ENCODE data around the gene RPS24. TPM values are rescaled to one million over a fixed set of nuclear protein-coding genes. Genes with fewer than 3 reads are reported as not detected.
A peak's percentile ranks its signal among the peaks of the same experiment; 100 is the strongest.
"Not testable (repeated sequence)": the region's sequence is repeated elsewhere in the genome, so short reads cannot be mapped to it uniquely, and the experiment has no call there.

RPS24 gene
- total and polyA plus RNA-seq, 3 experiments from 2014 or later: 996 to 1,994 (median 1,808) TPM

GRCh38 chr10:78062296-78062695 is 28.6 kb downstream of the RPS24 start:
- Mint-ChIP-seq H3K27ac (peak overlapping the region in 3 of 8 donors; percentile 57 to 74 (median 70)), H3K4me1 (peaks cover 9 to 18% (median 14%) of the 10 kb centered on the region in 3 donors), H3K27me3 (peaks cover 3 to 12% of the 10 kb centered on the region in 2 donors), H3K4me3 (peak overlapping the region in 1 of 7 donors; percentile 28), H3K9me3 (no peaks in the 10 kb centered on the region), H3K36me3 (peaks cover 0 to 7% (median 0%) of the 10 kb centered on the region in 3 donors)
- Histone ChIP-seq H3K36me3 (ENCODE audit: insufficient read depth, low read length) (no peaks in the 10 kb centered on the region), H3K9me3 (ENCODE audit: low read length) (no peaks in the 10 kb centered on the region), H3K27ac (ENCODE audit: low read depth, low read length) (no peak overlapping the region), H3K27me3 (ENCODE audit: insufficient read depth, low read length, poor library complexity, severe bottlenecking) (no peaks in the 10 kb centered on the region), H3K4me1 (ENCODE audit: insufficient read depth, low read length) (no peaks in the 10 kb centered on the region), H3K4me3 (ENCODE audit: low read length) (no peak overlapping the region)
- ChIA-PET POLR2A (no interaction called here), CTCF (interaction anchor here (1.1 kb wide), 1 partner anchor 1133 kb away, joined by 3 read pairs; no protein-coding TSS in a partner anchor)
- DNase-seq: peak in 2 of 5 donors; percentile 25 to 26

GRCh38 chr10:78063236-78063635 is 29.6 kb downstream of the RPS24 start:
- ChIA-PET CTCF (interaction anchor here (1.1 kb wide), 1 partner anchor 1132 kb away, joined by 3 read pairs; no protein-coding TSS in a partner anchor), POLR2A (no interaction called here)
- Histone ChIP-seq H3K27me3 (ENCODE audit: insufficient read depth, low read length, poor library complexity, severe bottlenecking) (no peaks in the 10 kb centered on the region), H3K9me3 (ENCODE audit: low read length) (no peaks in the 10 kb centered on the region), H3K4me3 (ENCODE audit: low read length) (no peak overlapping the region), H3K27ac (ENCODE audit: low read depth, low read length) (no peak overlapping the region), H3K4me1 (ENCODE audit: insufficient read depth, low read length) (no peaks in the 10 kb centered on the region), H3K36me3 (ENCODE audit: insufficient read depth, low read length) (no peaks in the 10 kb centered on the region)
- DNase-seq: no peak
- no peak overlapping the region for H3K4me3 Mint-ChIP-seq
- peaks cover 0 to 7% (median 0%) of the 10 kb centered on the region in 3 donors for H3K36me3 Mint-ChIP-seq
- peaks cover 9 to 18% (median 14%) of the 10 kb centered on the region in 3 donors for H3K4me1 Mint-ChIP-seq
- H3K9me3 Mint-ChIP-seq: no peaks in the 10 kb centered on the region
- peaks cover 3 to 12% of the 10 kb centered on the region in 2 donors for H3K27me3 Mint-ChIP-seq
- H3K27ac Mint-ChIP-seq: peak overlapping the region in 1 of 8 donors; percentile 17

GRCh38 chr10:78064919-78065318 is 31.3 kb downstream of the RPS24 start:
- CTCF ChIA-PET; H3K9me3 ChIP-seq (ENCODE audit: low read length); H3K27ac Mint-ChIP-seq; H3K27ac ChIP-seq (ENCODE audit: low read depth, low read length); H3K36me3 Mint-ChIP-seq; POLR2A ChIA-PET; H3K27me3 ChIP-seq (ENCODE audit: insufficient read depth, low read length, poor library complexity, severe bottlenecking); H3K4me3 Mint-ChIP-seq; H3K36me3 ChIP-seq (ENCODE audit: insufficient read depth, low read length); H3K4me3 ChIP-seq (ENCODE audit: low read length); H3K9me3 Mint-ChIP-seq; DNase-seq; H3K4me1 ChIP-seq (ENCODE audit: insufficient read depth, low read length): not testable (repeated sequence)
- Mint-ChIP-seq H3K27me3 (peaks cover 3 to 12% of the 10 kb centered on the region in 2 donors), H3K4me1 (peaks cover 9 to 18% (median 14%) of the 10 kb centered on the region in 3 donors)

- no peaks in the 10 kb centered on the region for H3K9me3 ChIP-seq (ENCODE audit: low read length)
- peak overlapping the region in 2 of 8 donors; percentile 2 to 33 for H3K27ac Mint-ChIP-seq
- H3K9me3 Mint-ChIP-seq: no peaks in the 10 kb centered on the region
- H3K4me1 ChIP-seq (ENCODE audit: insufficient read depth, low read length): no peaks in the 10 kb centered on the region
- no peak for DNase-seq
- peaks cover 3 to 12% of the 10 kb centered on the region in 2 donors for H3K27me3 Mint-ChIP-seq
- H3K4me3 Mint-ChIP-seq: no peak overlapping the region
- CTCF ChIA-PET: interaction anchor here (1.2 kb wide), 1 partner anchor 18 kb away, joined by 4 read pairs; no protein-coding TSS in a partner anchor
- no peak overlapping the region for H3K4me3 ChIP-seq (ENCODE audit: low read length)
- H3K27me3 ChIP-seq (ENCODE audit: insufficient read depth, low read length, poor library complexity, severe bottlenecking): no peaks in the 10 kb centered on the region
- H3K27ac ChIP-seq (ENCODE audit: low read depth, low read length): no peak overlapping the region
- H3K4me1 Mint-ChIP-seq: peaks cover 9 to 18% (median 14%) of the 10 kb centered on the region in 3 donors
- no peaks in the 10 kb centered on the region for H3K36me3 ChIP-seq (ENCODE audit: insufficient read depth, low read length)
- H3K36me3 Mint-ChIP-seq: peaks cover 0 to 7% (median 0%) of the 10 kb centered on the region in 3 donors
- POLR2A ChIA-PET: no interaction called here
Measured at GRCh38 chr10:78065611-78066010, 31.9 kb downstream of the RPS24 start.

GRCh38 chr10:78066012-78066411 is 32.3 kb downstream of the RPS24 start:
- POLR2A ChIA-PET: no interaction called here
- H3K9me3 Mint-ChIP-seq: no peaks in the 10 kb centered on the region
- peaks cover 3 to 12% of the 10 kb centered on the region in 2 donors for H3K27me3 Mint-ChIP-seq
- Histone ChIP-seq H3K9me3 (ENCODE audit: low read length) (no peaks in the 10 kb centered on the region), H3K4me1 (ENCODE audit: insufficient read depth, low read length) (no peaks in the 10 kb centered on the region), H3K36me3 (ENCODE audit: insufficient read depth, low read length) (no peaks in the 10 kb centered on the region), H3K27me3 (ENCODE audit: insufficient read depth, low read length, poor library complexity, severe bottlenecking) (no peaks in the 10 kb centered on the region), H3K27ac (ENCODE audit: low read depth, low read length) (no peak overlapping the region), H3K4me3 (ENCODE audit: low read length) (no peak overlapping the region)
- DNase-seq: no peak
- CTCF ChIA-PET: interaction anchor here (1.2 kb wide), 1 partner anchor 19 kb away, joined by 4 read pairs; no protein-coding TSS in a partner anchor
- H3K36me3 Mint-ChIP-seq: peaks cover 0 to 7% (median 0%) of the 10 kb centered on the region in 3 donors
- H3K27ac Mint-ChIP-seq: peak overlapping the region in 2 of 8 donors; percentile 2 to 33
- H3K4me3 Mint-ChIP-seq: no peak overlapping the region
- H3K4me1 Mint-ChIP-seq: peaks cover 9 to 18% (median 14%) of the 10 kb centered on the region in 3 donors

- no peak overlapping the region for H3K27ac ChIP-seq (ENCODE audit: low read depth, low read length)
- H3K9me3 ChIP-seq (ENCODE audit: low read length): no peaks in the 10 kb centered on the region
- DNase-seq: no peak
- Mint-ChIP-seq H3K4me1 (peaks cover 9 to 18% (median 14%) of the 10 kb centered on the region in 3 donors), H3K4me3 (no peak overlapping the region), H3K27ac (no peak overlapping the region), H3K9me3 (no peaks in the 10 kb centered on the region), H3K27me3 (peaks cover 3 to 12% of the 10 kb centered on the region in 2 donors), H3K36me3 (peaks cover 0 to 7% (median 0%) of the 10 kb centered on the region in 3 donors)
- no peaks in the 10 kb centered on the region for H3K4me1 ChIP-seq (ENCODE audit: insufficient read depth, low read length)
- H3K27me3 ChIP-seq (ENCODE audit: insufficient read depth, low read length, poor library complexity, severe bottlenecking): no peaks in the 10 kb centered on the region
- ChIA-PET POLR2A (no interaction called here), CTCF (interaction anchor here (1.2 kb wide), 1 partner anchor 19 kb away, joined by 4 read pairs; no protein-coding TSS in a partner anchor)
- H3K4me3 ChIP-seq (ENCODE audit: low read length): no peak overlapping the region
- no peaks in the 10 kb centered on the region for H3K36me3 ChIP-seq (ENCODE audit: insufficient read depth, low read length)
Measured at GRCh38 chr10:78066728-78067430, 33.2 kb downstream of the RPS24 start.

- Mint-ChIP-seq H3K9me3 (peaks cover 0 to 1% (median 0%) of the 10 kb centered on the region in 5 donors), H3K36me3 (peaks cover 0 to 1% (median 0%) of the 10 kb centered on the region in 3 donors), H3K27me3 (peaks cover 0 to 9% of the 10 kb centered on the region in 2 donors), H3K27ac (no peak overlapping the region), H3K4me3 (no peak overlapping the region), H3K4me1 (peaks cover 0 to 2% (median 0%) of the 10 kb centered on the region in 3 donors)
- H3K4me3 ChIP-seq (ENCODE audit: low read length): no peak overlapping the region
- CTCF ChIA-PET: no interaction called here
- DNase-seq: no peak
- no peak overlapping the region for H3K27ac ChIP-seq (ENCODE audit: low read depth, low read length)
- no peaks in the 10 kb centered on the region for H3K27me3 ChIP-seq (ENCODE audit: insufficient read depth, low read length, poor library complexity, severe bottlenecking)
- no peaks in the 10 kb centered on the region for H3K36me3 ChIP-seq (ENCODE audit: insufficient read depth, low read length)
- H3K4me1 ChIP-seq (ENCODE audit: insufficient read depth, low read length): no peaks in the 10 kb centered on the region
- POLR2A ChIA-PET: no interaction called here
- no peaks in the 10 kb centered on the region for H3K9me3 ChIP-seq (ENCODE audit: low read length)
Measured at GRCh38 chr10:78069151-78069550, 35.5 kb downstream of the RPS24 start.

GRCh38 chr10:78070064-78070463 is 36.4 kb downstream of the RPS24 start:
- H3K36me3 ChIP-seq (ENCODE audit: insufficient read depth, low read length); DNase-seq; H3K9me3 ChIP-seq (ENCODE audit: low read length); H3K36me3 Mint-ChIP-seq; H3K4me1 Mint-ChIP-seq; CTCF ChIA-PET; H3K27ac Mint-ChIP-seq; H3K4me3 Mint-ChIP-seq; H3K4me3 ChIP-seq (ENCODE audit: low read length); POLR2A ChIA-PET; H3K27me3 ChIP-seq (ENCODE audit: insufficient read depth, low read length, poor library complexity, severe bottlenecking); H3K4me1 ChIP-seq (ENCODE audit: insufficient read depth, low read length); H3K27me3 Mint-ChIP-seq; H3K9me3 Mint-ChIP-seq; H3K27ac ChIP-seq (ENCODE audit: low read depth, low read length): not testable (repeated sequence)
